Activated CD8-positive, alpha-beta T cell treated with anti-CD3 and anti-CD28 coated beads, Interleukin-2, amount 10 ng/mL, durations not matched to agents 7 days and 5 days (primary cell): ENCODE measurements around the gene MSMO1. TPM values are rescaled to one million over a fixed set of nuclear protein-coding genes. Genes with fewer than 3 reads are reported as not detected.

Experiments
- ATAC-seq: fragments of 150-1000 bp; cut with Tn5 transposase; one replicate; pipeline ENCODE4 v1.10.0; 2021; ENCODE audit warnings: moderate library complexity
- CTCF ChIA-PET: fragments of 350-600 bp; sonication (Branson Sonifier 250); formaldehyde crosslinking; loops from one replicate; lab custom pipeline; 2021; ENCODE audit warnings: antibody characterized with exemption; lab: Charles Lee
- POLR2A ChIA-PET: fragments of 350-600 bp; sonication (Branson Sonifier 250); formaldehyde crosslinking; loops from one replicate; lab custom pipeline; 2021; ENCODE audit warnings: antibody characterized with exemption; lab: Charles Lee
- DNase-seq: peaks from one replicate; pipeline ENCODE4 v3.0.0-alpha.2; 2020
- H3K27ac Mint-ChIP-seq: one replicate; pipeline ENCODE4 v1.8.0; 2021; ENCODE audit warnings: mild to moderate bottlenecking, mixed read lengths
- H3K27me3 Mint-ChIP-seq: one replicate; pipeline ENCODE4 v1.8.0; 2021; ENCODE audit warnings: low read depth, mixed read lengths
- H3K36me3 Mint-ChIP-seq: one replicate; pipeline ENCODE4 v1.8.0; 2021; ENCODE audit warnings: low read depth, mixed read lengths
- H3K4me1 Mint-ChIP-seq: one replicate; pipeline ENCODE4 v1.8.0; 2021; ENCODE audit warnings: low read depth, mixed read lengths
- H3K4me3 Mint-ChIP-seq: one replicate; pipeline ENCODE4 v1.8.0; 2021; ENCODE audit warnings: mild to moderate bottlenecking, mixed read lengths
- H3K9me3 Mint-ChIP-seq: one replicate; pipeline ENCODE4 v1.8.0; 2022; ENCODE audit warnings: mixed read lengths; ENCODE audit not compliant: insufficient read depth
- total RNA-seq, 2 experiments: library from RNA; stranded (reverse); gene quantifications; one replicate each; pipeline ENCODE4 v1.2.3, GENCODE V29; 2021

MSMO1 gene
- total RNA-seq, 2 experiments from 2014 or later: 47.4 to 51.6 TPM

DNA sequence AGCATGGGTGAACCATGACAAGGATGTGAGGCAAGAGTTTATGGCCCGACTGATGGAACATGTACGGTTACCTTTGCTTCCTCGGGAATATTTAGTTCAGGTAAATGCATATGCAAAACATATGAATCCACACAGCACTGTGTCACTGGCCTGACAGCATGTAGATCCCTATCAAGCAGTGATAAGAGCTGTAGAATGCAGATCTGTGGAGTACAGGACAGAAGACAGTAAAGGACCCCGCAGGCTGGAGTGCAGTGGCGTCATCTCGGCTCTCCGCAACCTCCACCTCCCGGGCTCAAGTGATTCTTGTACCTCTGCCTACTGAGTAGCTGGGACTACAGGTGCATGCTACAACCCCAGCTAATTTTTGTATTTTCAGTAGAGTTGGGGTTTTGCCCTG lies 29.8 kb upstream of the MSMO1 start:
- DNase-seq: no peak
- no peak for ATAC-seq
- CTCF ChIA-PET: no interaction called here
- Mint-ChIP-seq H3K4me1 (peaks cover 30% of the 10 kb centered on the region), H3K4me3 (no peak overlapping the region), H3K36me3 (peaks cover 53% of the 10 kb centered on the region), H3K27me3 (no peaks in the 10 kb centered on the region), H3K9me3 (no peaks in the 10 kb centered on the region), H3K27ac (no peak overlapping the region)
- POLR2A ChIA-PET: no interaction called here

DNA sequence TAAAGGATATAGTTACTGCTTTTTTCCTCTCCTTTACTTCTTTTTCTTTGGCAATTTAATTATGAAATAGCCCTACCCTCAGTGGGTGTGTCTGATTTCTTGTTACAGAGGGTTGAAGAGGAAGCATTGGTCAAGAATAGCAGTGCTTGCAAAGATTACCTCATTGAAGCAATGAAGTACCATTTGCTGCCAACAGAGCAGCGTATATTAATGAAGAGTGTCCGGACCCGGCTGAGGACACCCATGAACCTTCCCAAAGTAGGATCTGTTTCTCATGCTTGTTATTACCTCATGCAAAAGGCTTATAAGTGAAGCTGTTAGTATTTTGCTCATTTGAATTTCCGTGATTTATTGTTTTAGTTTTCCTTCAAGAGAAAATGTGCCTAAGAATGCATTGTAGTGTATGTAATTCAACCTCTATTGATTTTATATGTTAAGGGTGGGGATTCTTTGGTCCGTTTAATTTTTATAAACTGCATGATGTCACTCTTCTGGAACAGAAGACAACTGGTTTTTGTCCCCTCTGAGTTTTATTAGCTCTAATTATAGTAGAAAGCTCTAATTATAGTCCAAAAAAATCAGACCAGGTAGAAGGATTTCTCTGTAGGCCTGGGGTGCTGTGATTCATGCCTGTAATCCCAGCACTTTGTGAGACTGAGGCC lies 27.9 kb upstream of the MSMO1 start:
- peaks cover 60% of the 10 kb centered on the region for H3K36me3 Mint-ChIP-seq
- H3K4me1 Mint-ChIP-seq: peaks cover 24% of the 10 kb centered on the region
- no peaks in the 10 kb centered on the region for H3K27me3 Mint-ChIP-seq
- no peak overlapping the region for H3K4me3 Mint-ChIP-seq
- POLR2A ChIA-PET: no interaction called here
- no peaks in the 10 kb centered on the region for H3K9me3 Mint-ChIP-seq
- H3K27ac Mint-ChIP-seq: no peak overlapping the region
- CTCF ChIA-PET: no interaction called here
- ATAC-seq: no peak
- no peak for DNase-seq

DNA sequence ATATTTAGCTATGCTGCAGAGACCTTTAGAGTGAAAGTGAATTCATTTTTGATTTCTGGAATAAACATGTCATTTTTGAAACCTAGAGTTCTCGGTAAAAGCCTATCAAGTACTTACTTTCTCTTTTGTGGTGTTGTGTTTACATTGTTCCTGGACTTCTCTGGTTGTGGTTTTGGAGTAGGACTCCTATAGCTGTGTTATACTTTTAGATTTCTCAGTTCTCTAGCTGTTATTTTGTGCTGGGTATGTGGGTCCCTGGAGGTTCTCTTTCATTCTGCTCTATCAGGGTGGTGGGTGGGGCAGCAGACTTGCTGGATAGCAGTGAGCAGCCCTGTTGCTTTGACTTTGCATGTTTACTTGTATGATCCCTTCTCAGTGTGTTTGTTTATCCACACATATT lies 25.6 kb upstream of the MSMO1 start:
- Mint-ChIP-seq H3K36me3 (peaks cover 59% of the 10 kb centered on the region), H3K4me1 (peaks cover 13% of the 10 kb centered on the region), H3K9me3 (no peaks in the 10 kb centered on the region), H3K27ac (peak overlapping the region; percentile 85), H3K4me3 (peak overlapping the region; percentile 76), H3K27me3 (no peaks in the 10 kb centered on the region)
- CTCF ChIA-PET: interaction anchor here (0.7 kb wide), 1 partner anchor 171 kb away, joined by 3 read pairs; no protein-coding TSS in a partner anchor
- POLR2A ChIA-PET: interaction anchor here (1.7 kb wide), 1 partner anchor 93 kb away, joined by 5 read pairs; no protein-coding TSS in a partner anchor
- DNase-seq (no peak), ATAC-seq (peak; percentile 87)

GRCh38 chr4:165302658-165303057 lies 24.8 kb upstream of the MSMO1 start:
- no peak overlapping the region for H3K4me3 Mint-ChIP-seq
- H3K27me3 Mint-ChIP-seq: no peaks in the 10 kb centered on the region
- ChIA-PET POLR2A (interaction anchor here (1.7 kb wide), 1 partner anchor 94 kb away, joined by 5 read pairs; no protein-coding TSS in a partner anchor), CTCF (no interaction called here)
- ATAC-seq (no peak), DNase-seq (no peak)
- no peak overlapping the region for H3K27ac Mint-ChIP-seq
- peaks cover 58% of the 10 kb centered on the region for H3K36me3 Mint-ChIP-seq
- H3K9me3 Mint-ChIP-seq: no peaks in the 10 kb centered on the region
- peaks cover 13% of the 10 kb centered on the region for H3K4me1 Mint-ChIP-seq

DNA sequence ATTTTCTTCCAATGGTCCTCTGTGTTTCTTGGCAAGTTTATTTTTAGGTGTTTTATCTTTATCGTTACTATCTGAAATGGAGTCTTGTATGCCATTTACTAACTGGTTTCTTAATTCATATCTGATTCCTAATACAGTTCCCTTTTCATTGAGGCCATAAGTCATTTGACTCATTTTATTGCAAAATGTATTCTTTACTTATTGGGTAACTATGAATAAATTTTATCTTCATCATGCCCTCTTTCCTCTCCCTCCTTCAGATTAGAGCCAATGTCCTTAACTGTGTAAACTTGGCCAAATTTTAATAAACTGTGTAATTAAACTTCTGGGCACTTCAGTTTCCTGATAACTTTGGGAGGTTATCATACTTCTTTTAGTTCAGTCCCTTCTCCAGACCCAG lies 19.3 kb upstream of the MSMO1 start:
- Mint-ChIP-seq H3K4me1 (no peaks in the 10 kb centered on the region), H3K27me3 (no peaks in the 10 kb centered on the region), H3K4me3 (no peak overlapping the region), H3K27ac (no peak overlapping the region), H3K9me3 (no peaks in the 10 kb centered on the region), H3K36me3 (peaks cover 64% of the 10 kb centered on the region)
- DNase-seq (no peak), ATAC-seq (no peak)
- ChIA-PET CTCF (interaction anchor here (0.6 to 2.4 kb wide), 2 partner anchors 39 to 195 kb away, joined by 3 to 7 read pairs; partner anchors contain the start of gene TMEM192), POLR2A (no interaction called here)

DNA sequence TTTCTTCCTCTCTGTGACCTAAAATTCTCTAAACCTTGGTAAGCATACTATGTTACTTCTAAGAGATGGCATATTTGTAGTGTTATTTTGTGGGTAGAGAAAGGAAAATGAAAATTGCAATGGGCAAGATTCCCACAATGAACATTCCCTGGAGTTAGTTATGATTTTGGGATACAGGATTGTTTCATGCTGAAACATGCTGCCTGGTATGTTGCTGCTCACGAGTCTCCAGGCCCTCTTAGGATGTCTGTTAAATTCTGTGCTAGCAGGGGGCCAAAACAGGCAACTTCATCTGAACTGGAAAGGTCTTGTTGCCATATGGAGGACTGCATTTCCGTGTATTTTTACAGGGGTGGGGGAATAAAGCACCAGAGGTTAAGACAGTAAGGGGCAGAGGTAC lies 18.9 kb upstream of the MSMO1 start:
- no peaks in the 10 kb centered on the region for H3K4me1 Mint-ChIP-seq
- H3K27me3 Mint-ChIP-seq: no peaks in the 10 kb centered on the region
- ATAC-seq: no peak
- H3K27ac Mint-ChIP-seq: no peak overlapping the region
- H3K36me3 Mint-ChIP-seq: peaks cover 64% of the 10 kb centered on the region
- H3K4me3 Mint-ChIP-seq: no peak overlapping the region
- no peak for DNase-seq
- ChIA-PET CTCF (interaction anchor here (0.8 to 2.4 kb wide), 3 partner anchors 12 to 195 kb away, joined by 3 to 7 read pairs (median 4); partner anchors contain the start of gene TMEM192), POLR2A (no interaction called here)
- no peaks in the 10 kb centered on the region for H3K9me3 Mint-ChIP-seq

DNA sequence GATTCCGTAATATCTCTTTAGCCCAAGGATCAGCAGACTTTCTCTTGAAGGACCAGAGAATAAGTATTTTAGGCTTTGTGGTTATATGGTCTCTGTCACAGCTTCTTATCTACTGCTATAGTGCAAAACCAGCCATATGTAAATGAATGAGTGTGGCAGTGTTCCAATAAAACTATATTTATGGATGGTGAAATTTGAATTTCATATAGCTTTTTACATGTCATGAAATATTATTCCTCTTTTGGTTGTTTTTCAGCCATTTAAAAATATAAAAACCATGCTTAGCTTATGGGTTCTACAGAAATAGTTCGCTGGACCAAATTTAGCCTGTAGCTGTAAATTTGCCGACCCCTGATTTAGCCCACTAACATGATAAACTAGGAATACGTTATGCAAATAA lies 18.0 kb upstream of the MSMO1 start:
- Mint-ChIP-seq H3K4me1 (no peaks in the 10 kb centered on the region), H3K4me3 (no peak overlapping the region), H3K9me3 (no peaks in the 10 kb centered on the region), H3K27ac (no peak overlapping the region), H3K36me3 (peaks cover 64% of the 10 kb centered on the region), H3K27me3 (no peaks in the 10 kb centered on the region)
- DNase-seq: no peak
- ChIA-PET CTCF (interaction anchor here (0.8 to 2.4 kb wide), 3 partner anchors 12 to 196 kb away, joined by 3 to 7 read pairs (median 4); partner anchors contain the start of gene TMEM192), POLR2A (interaction anchor here (1.3 kb wide), 1 partner anchor 101 kb away, joined by 3 read pairs; no protein-coding TSS in a partner anchor)
- no peak for ATAC-seq

- ChIA-PET POLR2A (no interaction called here), CTCF (no interaction called here)
- Mint-ChIP-seq H3K27ac (no peak overlapping the region), H3K4me1 (no peaks in the 10 kb centered on the region), H3K9me3 (no peaks in the 10 kb centered on the region), H3K4me3 (no peak overlapping the region), H3K27me3 (no peaks in the 10 kb centered on the region), H3K36me3 (peaks cover 57% of the 10 kb centered on the region)
- DNase-seq: no peak
- ATAC-seq: no peak
These were observed 15.0 kb upstream of the MSMO1 start for GRCh38 chr4:165312506-165312905.

DNA sequence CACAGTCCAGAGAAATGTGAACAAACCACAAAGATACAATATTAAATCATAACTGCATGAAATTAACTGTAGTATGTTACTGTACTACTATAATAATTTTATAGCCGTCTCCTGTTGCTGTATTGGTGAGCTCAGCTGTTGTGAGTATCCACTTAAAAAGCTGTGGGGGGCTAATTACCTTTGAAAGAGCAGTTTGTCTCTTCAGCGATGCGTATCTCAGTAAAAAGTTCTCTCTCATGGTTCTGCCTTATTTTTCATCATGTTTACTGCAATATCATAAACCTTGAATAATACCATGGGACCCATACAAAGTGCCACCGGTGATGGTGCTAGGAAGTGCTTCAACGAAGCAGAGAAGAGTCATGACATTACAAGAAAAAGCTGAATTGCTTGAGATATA lies 8.4 kb upstream of the MSMO1 start:
- ATAC-seq (no peak), DNase-seq (no peak)
- CTCF ChIA-PET: no interaction called here
- POLR2A ChIA-PET: no interaction called here
- no peaks in the 10 kb centered on the region for H3K27me3 Mint-ChIP-seq
- peaks cover 49% of the 10 kb centered on the region for H3K36me3 Mint-ChIP-seq
- H3K4me1 Mint-ChIP-seq: no peaks in the 10 kb centered on the region
- no peak overlapping the region for H3K4me3 Mint-ChIP-seq
- no peaks in the 10 kb centered on the region for H3K9me3 Mint-ChIP-seq
- no peak overlapping the region for H3K27ac Mint-ChIP-seq

DNA sequence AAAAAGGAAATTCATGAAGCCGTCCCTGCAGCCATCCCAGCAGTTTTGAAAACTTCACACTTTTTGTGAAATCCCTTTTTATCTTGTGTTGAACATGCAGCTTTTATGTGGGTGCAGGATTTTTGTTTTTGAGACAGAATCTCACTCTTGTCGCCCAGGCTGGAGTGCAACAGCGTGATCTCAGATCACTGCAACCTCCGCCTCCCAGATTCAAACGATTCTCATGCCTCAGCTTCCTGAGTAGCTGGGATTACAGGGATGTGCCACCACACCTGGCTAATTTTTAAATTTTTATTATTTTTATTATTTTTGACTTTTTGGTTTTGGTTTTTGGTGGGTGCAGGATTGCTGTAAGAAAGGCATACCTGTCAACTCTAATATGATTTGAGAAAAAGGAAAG lies 8.0 kb upstream of the MSMO1 start:
- Mint-ChIP-seq H3K27me3 (no peaks in the 10 kb centered on the region), H3K36me3 (peaks cover 49% of the 10 kb centered on the region), H3K4me3 (no peak overlapping the region), H3K27ac (no peak overlapping the region), H3K4me1 (no peaks in the 10 kb centered on the region), H3K9me3 (no peaks in the 10 kb centered on the region)
- DNase-seq (no peak), ATAC-seq (no peak)
- POLR2A ChIA-PET: no interaction called here
- CTCF ChIA-PET: interaction anchor here (1.1 kb wide), 1 partner anchor 206 kb away, joined by 6 read pairs; the partner anchor contains the start of gene TMEM192

DNA sequence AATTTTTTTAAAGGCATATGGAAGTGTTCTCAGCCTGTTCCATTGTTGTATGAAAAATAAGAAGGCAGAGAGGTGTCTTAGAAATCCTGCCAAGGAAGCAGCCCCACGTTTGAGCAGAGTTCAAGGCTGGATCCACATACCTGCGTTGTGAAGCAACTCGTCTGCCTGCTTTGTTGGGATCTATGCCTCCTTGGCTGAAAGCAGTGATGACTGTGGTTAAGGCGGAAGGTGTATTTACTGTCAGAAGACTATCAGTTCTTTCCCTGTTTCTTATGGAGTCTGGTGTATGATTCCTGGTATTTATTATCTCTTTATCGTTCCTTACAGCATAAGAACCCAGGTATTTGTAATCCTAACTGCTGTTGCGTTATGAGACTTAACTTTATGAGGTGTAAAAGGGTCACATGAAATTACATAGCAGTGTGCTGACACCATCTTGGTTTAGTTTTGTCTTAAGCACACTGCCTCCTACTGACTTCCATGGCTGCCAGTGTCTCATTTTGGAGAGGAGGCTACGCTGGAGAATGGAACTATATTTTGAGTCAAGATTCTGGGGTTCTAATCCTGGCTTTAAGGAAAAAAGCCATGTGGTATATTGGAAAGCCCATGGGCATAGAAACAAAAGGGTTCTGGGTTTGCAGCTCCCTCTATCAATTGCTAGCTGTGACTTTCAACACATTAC lies 3.1 kb upstream of the MSMO1 start:
- ChIA-PET CTCF (interaction anchor here (1.3 to 1.5 kb wide), 2 partner anchors 9 to 193 kb away, joined by 4 to 6 read pairs; no protein-coding TSS in a partner anchor), POLR2A (interaction anchor here (2.0 kb wide), 1 partner anchor 41 kb away, joined by 4 read pairs; no protein-coding TSS in a partner anchor)
- Mint-ChIP-seq H3K27me3 (no peaks in the 10 kb centered on the region), H3K4me3 (no peak overlapping the region), H3K36me3 (peaks cover 36% of the 10 kb centered on the region), H3K9me3 (no peaks in the 10 kb centered on the region), H3K4me1 (peaks cover 13% of the 10 kb centered on the region), H3K27ac (no peak overlapping the region)
- DNase-seq (no peak), ATAC-seq (no peak)

DNA sequence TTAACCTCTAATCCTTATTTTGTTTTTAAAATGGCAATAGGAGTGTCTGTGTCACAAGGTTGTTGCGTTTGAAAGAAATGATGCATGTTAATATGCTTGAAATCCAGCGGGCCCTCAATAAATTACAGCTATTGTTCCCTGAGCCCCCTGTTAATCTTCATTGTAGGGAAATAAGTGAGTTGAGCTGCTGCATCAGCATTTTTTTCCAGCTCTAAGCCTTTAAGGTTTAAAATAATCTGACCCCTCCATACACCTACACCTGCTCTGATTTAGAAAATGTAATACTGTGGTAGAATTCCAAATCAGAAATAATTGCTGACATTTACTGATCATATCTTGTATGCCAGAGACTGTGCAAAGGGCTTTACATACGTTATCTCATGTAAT lies 2.6 kb upstream of the MSMO1 start:
- peaks cover 36% of the 10 kb centered on the region for H3K36me3 Mint-ChIP-seq
- CTCF ChIA-PET: interaction anchor here (1.5 kb wide), 1 partner anchor 10 kb away, joined by 6 read pairs; no protein-coding TSS in a partner anchor
- POLR2A ChIA-PET: interaction anchor here (2.0 kb wide), 1 partner anchor 41 kb away, joined by 4 read pairs; no protein-coding TSS in a partner anchor
- no peak overlapping the region for H3K27ac Mint-ChIP-seq
- H3K4me3 Mint-ChIP-seq: no peak overlapping the region
- peaks cover 17% of the 10 kb centered on the region for H3K4me1 Mint-ChIP-seq
- no peaks in the 10 kb centered on the region for H3K27me3 Mint-ChIP-seq
- no peaks in the 10 kb centered on the region for H3K9me3 Mint-ChIP-seq
- ATAC-seq (no peak), DNase-seq (no peak)
